Measurements from ENCODE around the gene TRMT61B.

DNA sequence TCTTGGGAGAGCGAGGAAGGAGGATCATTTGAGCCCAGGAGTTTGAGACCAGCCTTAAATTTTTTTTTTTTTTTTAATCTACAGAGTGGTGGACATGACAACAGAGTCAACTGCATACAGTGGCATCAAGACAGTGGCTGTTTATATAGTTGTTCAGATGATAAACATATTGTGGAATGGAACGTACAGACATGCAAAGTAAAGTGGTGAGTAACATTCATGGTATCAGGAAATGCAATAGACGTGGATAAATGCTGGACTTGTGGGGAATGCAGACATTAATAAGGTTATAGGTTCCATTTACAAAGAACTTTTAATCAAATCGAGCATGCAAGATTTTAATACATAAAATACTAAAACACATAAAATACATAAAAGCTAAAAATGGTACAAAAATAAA, 36.3 kb upstream of the TRMT61B start:
- TF ChIP-seq, protein P1, sequence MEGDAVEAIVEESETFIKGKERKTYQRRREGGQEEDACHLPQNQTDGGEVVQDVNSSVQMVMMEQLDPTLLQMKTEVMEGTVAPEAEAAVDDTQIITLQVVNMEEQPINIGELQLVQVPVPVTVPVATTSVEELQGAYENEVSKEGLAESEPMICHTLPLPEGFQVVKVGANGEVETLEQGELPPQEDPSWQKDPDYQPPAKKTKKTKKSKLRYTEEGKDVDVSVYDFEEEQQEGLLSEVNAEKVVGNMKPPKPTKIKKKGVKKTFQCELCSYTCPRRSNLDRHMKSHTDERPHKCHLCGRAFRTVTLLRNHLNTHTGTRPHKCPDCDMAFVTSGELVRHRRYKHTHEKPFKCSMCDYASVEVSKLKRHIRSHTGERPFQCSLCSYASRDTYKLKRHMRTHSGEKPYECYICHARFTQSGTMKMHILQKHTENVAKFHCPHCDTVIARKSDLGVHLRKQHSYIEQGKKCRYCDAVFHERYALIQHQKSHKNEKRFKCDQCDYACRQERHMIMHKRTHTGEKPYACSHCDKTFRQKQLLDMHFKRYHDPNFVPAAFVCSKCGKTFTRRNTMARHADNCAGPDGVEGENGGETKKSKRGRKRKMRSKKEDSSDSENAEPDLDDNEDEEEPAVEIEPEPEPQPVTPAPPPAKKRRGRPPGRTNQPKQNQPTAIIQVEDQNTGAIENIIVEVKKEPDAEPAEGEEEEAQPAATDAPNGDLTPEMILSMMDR (IDR thresholded peaks at IDR 0.05): no peak
- TF ChIP-seq POLR2A (IDR thresholded peaks at IDR 0.05): no peak

Data from heart left ventricle (tissue), 13 donors.